Brain microvascular endothelial cell (primary cell): ENCODE results near the gene EEF1AKMT4.

Experiments used
- DNase-seq: peaks from one replicate; pipeline ENCODE4 v3.0.0-alpha.2; 2020
- H3K27ac ChIP-seq: fragments of 250-450 bp; sonication (Bioruptor Pico); 2 replicates; pipeline ENCODE4 v1.5.1; 2020; ENCODE audit warnings: mild to moderate bottlenecking, moderate library complexity
- H3K27me3 ChIP-seq: fragments of 250-450 bp; sonication (Bioruptor Pico); replicated peaks from 2 replicates; pipeline ENCODE4 v1.5.1; 2020; ENCODE audit warnings: mild to moderate bottlenecking
- H3K36me3 ChIP-seq: fragments of 250-450 bp; sonication (Bioruptor Pico); replicated peaks from 2 replicates; pipeline ENCODE4 v1.5.1; 2020; ENCODE audit warnings: mild to moderate bottlenecking
- H3K4me3 ChIP-seq: 2 replicates; pipeline ENCODE4 v1.5.1; 2011; ENCODE audit warnings: low read depth, mild to moderate bottlenecking, control low read depth, low read length, moderate library complexity
- CTCF ChIP-seq: IDR thresholded peaks from 2 replicates; pipeline ENCODE4 v1.5.1; 2011; ENCODE audit warnings: low read depth, mild to moderate bottlenecking, moderate library complexity, low read length, control low read depth, inconsistent platforms; ENCODE audit errors: missing control alignments
- in situ Hi-C: cut with HindIII; loops from 2 replicates; pipeline ENCODE4 v1.10.0; 2017; ENCODE audit warnings: low sequenced_read_pairs, low pct_ligation_motif_present

EEF1AKMT4 gene

GRCh38 chr3:184250167-184250828, 826 bp downstream of the EEF1AKMT4 start:
- in situ Hi-C loops, result no loop called here
- peak overlapping the region; percentile 95 for H3K4me3 ChIP-seq
- DNase-seq, result peak; percentile 90
- peaks cover 4% of the 10 kb centered on the region for H3K36me3 ChIP-seq
- H3K27me3 ChIP-seq, result no peaks in the 10 kb centered on the region
- peak; percentile 97 for TF ChIP-seq CTCF
- H3K27ac ChIP-seq, result no peak overlapping the region

GRCh38 chr3:184255291-184256039, 6.0 kb downstream of the EEF1AKMT4 start:
- H3K27ac ChIP-seq, result no peak overlapping the region
- in situ Hi-C loops, result no loop called here

GRCh38 chr3:184257083-184257915, 7.8 kb downstream of the EEF1AKMT4 start:
- no peaks in the 10 kb centered on the region for H3K27me3 ChIP-seq
- H3K36me3 ChIP-seq, result no peaks in the 10 kb centered on the region
- H3K27ac ChIP-seq, result no peak overlapping the region
- no peak for DNase-seq
- no peak overlapping the region for H3K4me3 ChIP-seq
- in situ Hi-C loops, result no loop called here
- no peak for TF ChIP-seq CTCF

More at GRCh38 chr3:184255291-184256039, 6.0 kb downstream of the EEF1AKMT4 start:
- Histone ChIP-seq H3K4me3 (no peak overlapping the region), H3K27me3 (no peaks in the 10 kb centered on the region), H3K36me3 (no peaks in the 10 kb centered on the region)
- no peak for DNase-seq
- TF ChIP-seq CTCF, result no peak

- TF ChIP-seq CTCF, result no peak
- H3K4me3 ChIP-seq, result no peak overlapping the region
- peaks cover 1% of the 10 kb centered on the region for H3K27me3 ChIP-seq
- in situ Hi-C loops, result no loop called here
- no peaks in the 10 kb centered on the region for H3K36me3 ChIP-seq
- no peak for DNase-seq
- no peak overlapping the region for H3K27ac ChIP-seq
Measured at GRCh38 chr3:184258926-184259325, 9.5 kb downstream of the EEF1AKMT4 start.

- no peak for DNase-seq
- in situ Hi-C loops, result no loop called here
- Histone ChIP-seq H3K4me3 (no peak overlapping the region), H3K27me3 (peaks cover 1% of the 10 kb centered on the region), H3K36me3 (no peaks in the 10 kb centered on the region), H3K27ac (no peak overlapping the region)
- TF ChIP-seq CTCF, result no peak
Measured at GRCh38 chr3:184259396-184259877, 10.0 kb downstream of the EEF1AKMT4 start.
